Measurements from ENCODE around the gene ABCA4.

DNA sequence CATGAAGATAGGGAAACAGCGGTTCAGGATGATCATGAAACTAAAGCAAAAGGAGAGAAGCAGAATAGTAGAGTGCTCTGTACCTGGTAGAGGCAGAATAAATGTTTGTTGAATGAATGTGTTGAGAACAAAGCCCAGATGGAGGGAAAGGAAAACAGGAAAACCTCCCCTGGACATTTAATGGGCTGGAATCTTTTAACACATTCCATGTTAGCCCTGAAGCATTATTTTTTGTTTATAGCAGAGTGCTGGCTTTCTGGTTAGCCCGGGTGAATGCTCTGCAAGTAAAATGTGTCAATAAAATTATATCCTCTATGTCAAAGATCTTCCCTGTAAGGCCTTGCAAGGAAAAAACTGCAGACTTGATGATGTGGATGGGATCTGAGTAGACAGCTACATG is 60.2 kb downstream of the ABCA4 start:
- no peak for TF ChIP-seq POLR2A (IDR thresholded peaks at IDR 0.05; ENCODE audit: low read depth, low read length)
- TF ChIP-seq POLR2AphosphoS5 (IDR thresholded peaks at IDR 0.05; ENCODE audit: low read depth, low read length) = no peak
- TF ChIP-seq TAF1 (IDR thresholded peaks at IDR 0.05; ENCODE audit: borderline replicate concordance, low read depth, low read length) = no peak
